ENCODE measurements around the gene PROZ.

Gene PROZ

DNA sequence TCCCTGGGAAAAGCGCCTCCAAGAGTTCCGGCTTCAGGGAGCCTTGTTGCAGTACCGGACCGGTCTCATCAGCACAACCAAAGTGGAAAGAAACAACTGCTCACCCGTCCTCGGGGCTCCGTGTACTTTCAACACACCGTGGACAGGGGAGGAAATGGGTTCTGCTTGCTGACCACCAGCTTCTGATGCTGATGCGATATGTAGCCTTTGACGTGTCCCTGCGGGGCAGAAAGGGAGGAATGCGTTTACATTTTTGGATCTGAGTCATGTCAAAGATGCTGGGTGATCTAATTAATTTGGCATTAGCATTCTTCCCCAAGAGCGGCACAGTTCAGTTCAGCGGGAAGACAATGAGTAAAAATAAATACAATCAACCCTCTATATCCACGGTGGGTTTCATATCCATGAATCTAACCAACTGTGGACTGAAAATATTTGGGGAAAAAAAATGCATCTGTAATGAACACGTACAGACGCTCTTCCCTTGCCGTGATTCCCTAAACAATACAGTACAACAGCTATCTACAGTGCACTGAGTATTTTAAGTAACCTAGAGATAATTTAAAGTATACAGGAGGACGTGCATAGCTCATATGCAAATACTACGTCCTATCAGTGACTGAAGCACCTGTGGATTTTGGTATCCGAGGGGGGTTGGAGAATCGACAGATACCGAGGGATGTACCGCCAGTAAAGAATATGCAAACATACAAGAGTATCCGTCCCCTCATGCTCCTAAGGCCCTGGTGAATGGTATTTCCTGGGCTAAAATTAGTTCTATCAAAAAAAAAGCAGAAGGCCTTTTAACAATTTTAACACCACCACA lies 19.8 kb downstream of the PROZ start:
- DNase-seq (ENCODE audit: low spot score), result no peak

DNA sequence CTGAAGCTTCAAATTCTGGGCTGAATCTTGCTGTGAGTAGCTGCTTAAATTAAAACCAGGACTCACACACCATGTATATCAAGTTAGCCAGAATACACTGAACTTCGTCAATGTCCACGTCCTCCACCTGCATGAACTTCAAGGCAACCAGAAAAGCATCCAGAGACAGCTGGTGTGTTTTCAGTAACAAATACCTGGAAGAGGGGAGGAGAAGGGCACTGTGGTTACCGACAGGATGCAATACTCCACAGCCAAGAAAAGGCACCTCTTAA lies 20.4 kb downstream of the PROZ start:
- DNase-seq (ENCODE audit: low spot score), result no peak

DNA sequence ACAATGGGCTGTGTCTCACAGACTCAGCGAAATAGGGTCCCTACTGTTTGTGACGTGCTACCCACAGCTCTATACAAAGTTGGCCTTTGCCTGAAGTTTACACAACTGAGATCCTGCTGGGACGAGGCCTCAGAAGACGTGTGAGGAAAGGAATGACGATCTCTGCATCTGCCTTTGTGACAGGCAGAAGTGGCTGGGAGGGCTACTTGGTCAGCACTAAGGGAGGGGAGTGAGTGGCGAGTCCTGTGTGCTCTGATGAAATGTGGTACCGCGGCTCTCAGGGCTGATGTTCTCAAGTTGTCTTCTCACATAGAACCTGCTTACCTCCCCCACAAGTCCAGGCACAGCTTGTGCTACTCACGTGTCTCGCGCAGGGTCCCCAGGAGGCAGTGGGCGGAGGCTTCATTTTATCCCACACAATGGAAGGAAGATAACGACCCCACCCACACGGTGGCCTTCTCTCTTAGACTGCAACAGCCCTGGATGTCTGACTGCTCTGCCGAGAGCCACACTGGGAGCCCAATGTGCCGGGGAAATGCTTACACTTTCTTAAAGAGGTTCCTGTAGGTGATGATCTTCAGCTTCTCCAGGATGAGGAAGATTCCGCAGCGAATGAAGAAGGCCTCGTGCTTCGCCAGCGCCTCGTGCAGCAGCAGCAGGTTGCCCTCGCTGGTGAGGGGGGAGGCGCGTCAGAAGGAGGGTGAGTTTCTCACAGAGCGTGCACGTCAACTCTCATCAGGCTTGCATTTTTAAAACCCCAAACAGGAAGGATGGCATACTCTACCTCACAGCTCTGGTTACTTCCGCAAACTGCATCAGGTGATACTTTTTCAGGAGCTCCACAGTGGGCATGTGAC lies 21.2 kb downstream of the PROZ start:
- no peak for DNase-seq (ENCODE audit: low spot score)

DNA sequence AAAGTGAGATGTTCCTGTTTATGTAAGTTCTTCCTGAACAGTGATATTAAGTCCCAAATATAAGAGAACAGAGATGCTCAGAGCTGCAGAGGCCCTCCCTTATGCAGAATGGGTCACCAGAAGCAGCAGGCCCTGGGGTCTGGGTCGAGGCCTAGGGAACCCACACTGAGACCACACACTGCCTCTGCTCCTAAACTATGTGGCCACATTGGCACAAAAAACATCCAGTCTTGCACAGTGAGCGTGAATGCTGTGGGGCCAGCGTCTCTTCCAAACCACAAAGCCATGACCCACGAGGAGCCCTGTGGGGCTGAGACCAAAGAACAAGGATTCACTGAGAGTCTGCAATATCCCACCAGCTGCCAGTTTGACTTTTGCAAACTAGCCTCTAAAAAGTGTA lies 23.6 kb downstream of the PROZ start:
- DNase-seq (ENCODE audit: low spot score), result no peak

DNA sequence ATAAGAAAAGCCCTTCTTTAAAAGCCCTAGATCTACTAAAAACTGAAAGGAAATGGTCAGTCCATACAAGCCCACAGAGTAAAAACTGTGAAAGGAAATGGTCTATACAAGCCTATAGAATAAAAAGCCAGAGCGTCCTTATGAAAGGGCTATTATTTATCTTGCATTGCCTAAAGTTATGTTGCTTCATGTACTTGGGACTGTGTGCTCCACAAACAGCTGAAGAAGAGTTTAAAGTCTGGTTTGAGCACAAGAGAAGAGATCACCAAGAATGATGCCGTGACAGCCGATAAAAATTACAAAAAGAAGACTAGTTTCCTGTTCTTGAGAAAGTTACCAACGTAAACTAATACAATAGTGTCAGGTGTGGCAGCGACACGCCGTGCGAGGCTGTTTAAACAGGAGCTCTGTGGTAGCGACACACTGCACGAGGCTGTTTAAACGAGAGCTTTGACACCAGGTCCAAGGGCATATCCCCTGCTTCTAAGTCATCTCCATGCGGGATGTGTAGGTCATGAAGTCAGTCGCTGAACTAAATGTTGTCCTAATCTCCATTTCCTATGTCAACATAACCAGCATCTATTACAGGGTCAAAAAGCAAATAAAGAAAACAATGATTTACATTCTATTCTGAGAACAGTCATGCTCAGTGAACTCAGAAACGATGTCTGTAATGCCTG lies 25.1 kb downstream of the PROZ start:
- DNase-seq (ENCODE audit: low spot score), result no peak

DNA sequence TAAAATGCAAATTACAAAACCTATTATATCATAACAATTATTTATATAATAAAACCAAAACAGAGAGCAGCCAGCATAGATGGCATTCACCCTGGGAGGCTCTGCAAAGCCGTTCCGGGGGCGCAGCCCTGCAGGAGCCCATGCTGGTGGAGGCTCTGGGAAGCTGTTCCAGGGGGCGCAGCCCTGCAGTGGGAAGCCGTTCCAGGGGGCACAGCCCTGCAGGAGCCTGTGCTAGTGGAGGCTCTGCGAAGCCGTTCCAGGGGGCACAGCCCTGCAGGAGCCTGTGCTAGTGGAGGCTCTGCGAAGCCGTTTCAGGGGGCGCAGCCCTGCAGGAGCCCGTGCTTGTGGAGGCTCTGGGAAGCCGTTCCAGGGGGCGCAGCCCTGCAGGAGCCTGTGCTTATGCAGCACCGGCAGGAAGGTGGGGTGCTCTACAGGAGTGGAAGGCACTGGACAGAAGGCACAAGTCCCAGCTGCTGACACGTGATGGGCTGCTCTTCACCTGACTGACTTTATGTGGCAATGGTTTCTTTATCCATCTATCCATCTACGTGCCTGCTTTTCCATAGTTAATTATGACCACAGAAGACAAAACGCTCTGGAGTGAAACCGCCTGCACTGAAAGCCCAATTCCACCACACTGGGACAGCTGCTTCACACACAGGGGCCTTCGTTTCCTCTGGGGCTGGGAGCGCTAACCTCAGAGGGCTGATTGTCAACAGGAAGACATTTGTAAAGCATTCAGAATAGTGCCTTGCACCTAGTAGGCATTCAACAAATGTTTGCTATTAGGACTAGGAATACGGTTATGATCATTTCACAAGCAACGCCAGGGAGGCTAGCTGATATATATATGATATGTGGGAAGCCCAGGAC lies 26.4 kb downstream of the PROZ start:
- DNase-seq (ENCODE audit: low spot score), result peak; percentile 49

DNA sequence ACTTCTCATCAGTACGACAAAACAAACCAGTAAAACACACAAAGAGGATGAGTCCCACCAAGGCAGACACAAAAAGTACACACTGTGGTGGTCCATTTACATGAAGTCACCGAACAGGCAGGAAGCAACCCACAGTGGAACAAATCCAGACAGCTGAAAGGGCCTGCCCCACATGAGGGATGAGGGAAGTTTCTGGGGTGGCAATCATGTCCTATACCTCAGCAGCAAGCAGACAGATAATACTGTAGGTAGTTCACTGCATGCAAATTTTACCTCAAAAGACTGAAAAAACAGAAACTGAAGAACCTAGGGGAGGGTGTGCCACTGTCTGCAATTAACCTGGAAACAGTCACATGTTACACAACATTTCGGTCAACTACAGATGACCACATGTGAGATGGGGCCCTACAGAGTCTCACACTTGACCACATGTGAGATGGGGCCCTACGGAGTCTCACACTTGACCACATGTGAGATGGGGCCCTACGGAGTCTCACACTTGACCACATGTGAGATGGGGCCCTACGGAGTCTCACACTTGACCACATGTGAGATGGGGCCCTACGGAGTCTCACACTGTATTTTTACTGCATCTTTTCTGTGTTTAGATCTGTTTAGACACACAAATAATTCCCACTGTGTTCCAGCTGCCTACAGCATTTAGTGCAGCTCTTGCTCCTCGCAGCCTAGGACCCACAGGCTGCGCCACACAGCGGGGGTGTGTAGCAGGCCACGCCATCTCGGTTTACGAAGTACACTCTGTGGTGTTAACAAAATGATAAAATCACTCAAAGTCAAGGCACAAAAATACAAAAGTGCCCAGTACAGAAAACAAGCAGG lies 27.8 kb downstream of the PROZ start:
- DNase-seq (ENCODE audit: low spot score), result no peak

DNA sequence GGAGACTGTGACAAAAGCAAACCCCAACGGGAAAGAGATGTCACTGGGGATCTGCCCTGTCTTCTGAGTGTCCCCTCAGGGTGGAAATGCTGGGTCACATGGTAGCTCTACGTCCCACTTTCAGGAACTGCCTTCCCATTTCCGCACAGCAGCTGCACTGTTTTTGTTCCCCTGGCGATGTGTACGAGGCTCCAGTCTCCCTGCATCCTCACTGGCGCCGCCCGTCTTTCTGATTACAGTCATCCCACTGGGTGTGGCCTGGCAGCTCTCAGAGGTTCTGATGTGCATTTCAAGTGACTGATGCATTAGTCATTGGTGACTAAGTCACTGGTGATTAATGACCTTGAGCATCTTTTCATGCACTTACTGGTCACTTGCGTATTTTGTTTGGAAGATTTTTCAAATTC lies 28.8 kb downstream of the PROZ start:
- peak; percentile 33 for DNase-seq (ENCODE audit: low spot score)

DNA sequence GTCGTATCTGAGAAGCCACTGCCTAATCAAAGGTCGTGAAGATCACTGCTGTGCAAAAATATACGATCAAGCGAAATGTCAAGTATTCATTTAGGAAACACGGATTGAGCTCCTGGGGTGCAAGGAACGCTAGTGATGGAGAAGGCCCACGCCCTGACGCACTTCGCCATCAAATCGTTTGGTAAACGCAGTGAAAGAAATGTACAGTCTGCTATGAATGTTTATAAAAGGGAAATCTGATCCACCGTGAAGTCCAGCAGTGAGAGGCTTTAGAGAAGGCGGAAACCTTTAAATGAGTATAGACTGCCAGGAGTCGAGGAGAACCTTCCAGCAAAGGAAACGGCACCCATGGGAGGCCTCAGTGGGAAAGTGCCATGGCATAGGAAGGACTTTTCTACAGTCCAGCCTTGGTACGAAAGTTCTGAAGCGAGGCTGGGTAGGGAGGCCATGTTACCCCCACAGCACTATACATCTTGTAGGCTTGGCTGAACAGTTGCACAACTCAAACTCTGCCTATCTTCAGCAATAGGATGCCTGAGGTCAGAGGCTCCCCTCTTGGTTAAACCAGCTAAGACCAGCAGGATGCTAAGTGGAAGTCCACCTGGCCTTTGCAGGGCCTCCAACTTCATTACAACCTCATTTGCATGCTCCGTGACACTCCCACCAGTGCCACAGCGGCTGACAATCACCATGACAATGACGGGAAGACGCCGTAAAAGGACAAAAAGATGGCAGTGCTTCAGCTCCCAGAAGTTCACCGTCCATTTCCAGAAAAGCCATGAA lies 29.6 kb downstream of the PROZ start:
- DNase-seq (ENCODE audit: low spot score), result no peak

DNA sequence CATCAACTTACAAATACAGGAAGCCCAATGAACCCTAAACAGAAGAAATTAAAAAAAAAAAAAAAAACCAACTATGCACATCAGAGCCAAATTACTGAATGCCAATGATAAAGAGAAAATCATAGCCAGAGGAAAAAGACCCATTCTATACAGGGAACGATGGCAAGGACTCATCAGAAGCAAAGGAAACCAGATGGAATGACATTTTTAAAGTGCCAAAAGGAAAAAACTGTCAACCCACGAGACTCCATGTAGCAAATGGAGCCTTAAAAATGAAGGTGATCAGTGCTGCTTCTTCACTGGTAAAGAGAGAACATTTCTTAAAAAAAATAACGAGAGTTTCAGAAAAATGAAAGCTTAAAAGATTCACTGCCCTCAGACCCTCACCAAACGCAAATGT lies 31.7 kb downstream of the PROZ start:
- no peak for DNase-seq (ENCODE audit: low spot score)

DNA sequence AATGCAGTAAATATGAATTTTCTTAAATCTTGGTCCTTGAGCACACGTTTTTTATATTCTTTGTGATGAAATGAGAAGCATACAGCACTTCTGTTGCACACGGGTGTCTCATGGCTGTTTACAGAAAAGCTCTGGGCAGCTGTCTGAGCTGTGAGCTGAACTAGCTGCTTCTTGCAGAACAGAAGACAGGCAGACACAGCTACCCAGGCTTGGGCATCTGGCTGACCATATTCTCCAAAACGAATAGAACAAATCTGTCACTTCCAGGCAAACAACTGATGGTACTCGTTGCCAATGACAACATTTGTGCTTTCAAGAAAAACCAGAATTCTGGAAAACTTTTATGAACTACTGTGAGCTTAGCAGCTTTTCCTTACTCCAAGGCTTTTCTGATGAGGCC lies 33.8 kb downstream of the PROZ start:
- DNase-seq (ENCODE audit: low spot score), result no peak

DNA sequence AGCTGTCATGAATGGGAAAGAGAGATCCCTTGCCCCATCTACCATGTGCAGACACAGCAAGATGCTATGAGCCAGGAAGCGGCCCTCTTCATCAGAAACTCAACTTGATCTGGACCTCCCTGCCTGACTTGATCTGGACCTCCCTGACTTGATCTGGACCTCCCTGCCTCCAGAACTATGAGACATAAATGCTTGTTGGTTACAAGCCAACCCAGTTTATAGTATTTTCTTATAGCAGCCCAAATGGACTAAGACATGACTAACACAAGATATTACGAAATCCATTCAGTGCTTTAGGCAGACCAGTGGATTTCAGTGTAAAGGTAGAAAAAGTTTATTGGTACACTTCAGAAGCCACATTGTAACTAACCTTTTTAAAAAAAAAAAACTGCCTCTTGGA lies 34.5 kb downstream of the PROZ start:
- DNase-seq (ENCODE audit: low spot score), result no peak

DNA sequence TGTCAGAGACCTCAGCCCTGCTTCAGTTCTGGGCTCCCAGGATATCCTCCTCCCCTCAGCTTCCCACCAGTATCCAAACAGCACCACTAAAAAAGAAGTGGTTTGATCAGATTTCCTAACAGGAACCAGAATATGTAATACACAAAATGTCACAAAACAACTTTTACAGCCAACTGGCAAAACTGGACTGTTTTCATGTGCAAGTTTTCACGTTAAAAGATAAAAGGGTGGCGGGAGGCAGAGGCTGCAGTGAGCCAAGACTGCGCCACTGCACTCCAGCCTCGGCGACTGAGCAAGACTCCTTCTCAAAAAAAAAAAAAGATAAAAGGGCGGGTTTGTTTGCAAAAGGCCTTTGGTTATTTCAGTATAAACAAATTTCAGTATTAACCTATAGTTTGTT lies 36.9 kb downstream of the PROZ start:
- DNase-seq (ENCODE audit: low spot score), result no peak

DNA sequence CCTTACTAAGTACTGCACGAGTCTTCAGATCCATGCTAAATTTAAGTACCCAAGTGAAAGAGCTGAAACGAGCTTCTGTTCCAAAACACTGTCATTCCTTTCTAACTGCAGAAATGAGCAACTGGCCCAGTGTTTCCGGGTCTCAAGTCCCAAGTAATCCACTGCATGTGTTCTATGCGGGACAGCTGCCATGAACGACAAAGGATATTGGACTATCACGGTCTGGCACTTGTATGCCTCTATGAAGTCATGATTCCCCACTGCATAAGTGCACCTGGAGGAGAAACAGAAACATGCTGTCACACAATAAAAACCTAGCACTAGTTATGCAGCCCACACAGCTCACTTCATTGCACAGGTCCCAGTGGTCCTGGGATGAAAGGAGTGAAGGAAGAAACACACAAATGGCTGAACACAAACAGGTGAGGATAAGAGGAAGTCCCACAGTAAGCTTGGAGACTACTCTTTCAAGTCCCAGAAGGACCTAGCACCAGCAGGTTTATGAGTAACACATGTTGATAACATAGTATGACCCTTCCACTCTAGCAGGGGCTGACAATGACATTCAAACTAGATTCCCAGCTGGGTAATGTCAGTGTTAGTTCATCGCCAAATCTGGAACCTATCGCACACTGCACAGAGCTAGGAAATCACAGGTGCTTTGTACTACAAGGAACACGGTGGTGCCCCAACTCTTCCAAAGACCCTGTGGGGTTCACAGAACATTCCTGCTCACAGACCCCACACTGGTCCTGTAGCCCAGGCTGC lies 38.7 kb downstream of the PROZ start:
- DNase-seq (ENCODE audit: low spot score), result no peak

DNA sequence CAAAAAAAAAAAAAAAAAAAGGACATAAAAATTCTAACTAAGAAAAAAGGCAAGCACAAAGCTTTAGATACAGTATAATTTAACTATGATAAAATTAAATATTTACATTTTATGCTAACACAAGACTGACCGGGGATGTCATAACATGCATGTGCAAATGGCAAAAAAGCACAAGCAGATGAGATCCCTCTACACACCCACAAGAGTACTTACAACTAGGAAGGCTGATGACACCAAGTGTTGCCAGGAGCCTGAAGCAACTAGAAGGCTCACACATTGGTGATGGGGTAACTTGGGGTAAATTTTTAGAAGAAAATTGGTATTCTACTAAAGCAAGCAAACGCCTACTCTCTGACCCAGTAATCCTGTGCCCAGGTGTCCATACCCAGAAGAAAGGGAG lies 43.4 kb downstream of the PROZ start:
- DNase-seq (ENCODE audit: low spot score), result no peak

DNA sequence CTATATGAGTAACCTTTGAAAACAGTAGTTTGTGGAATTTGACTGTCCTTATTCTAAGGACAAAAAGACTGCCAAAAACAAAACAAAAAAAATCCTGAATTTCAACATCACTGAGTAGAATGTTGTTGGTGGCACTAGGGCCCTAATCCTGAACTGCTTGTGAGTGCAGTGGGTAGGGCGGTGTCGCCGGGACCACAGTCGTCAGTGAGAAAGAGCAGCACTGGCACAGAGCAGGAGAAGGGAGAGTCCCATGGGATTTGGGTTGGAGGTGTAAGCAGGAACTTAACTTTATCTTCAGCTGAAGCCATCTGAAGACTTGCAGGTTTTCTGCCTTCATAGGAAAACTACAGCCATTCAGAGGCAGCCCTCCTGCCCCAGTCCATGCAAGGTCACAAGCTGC lies 44.5 kb downstream of the PROZ start:
- DNase-seq (ENCODE audit: low spot score), result no peak

DNA sequence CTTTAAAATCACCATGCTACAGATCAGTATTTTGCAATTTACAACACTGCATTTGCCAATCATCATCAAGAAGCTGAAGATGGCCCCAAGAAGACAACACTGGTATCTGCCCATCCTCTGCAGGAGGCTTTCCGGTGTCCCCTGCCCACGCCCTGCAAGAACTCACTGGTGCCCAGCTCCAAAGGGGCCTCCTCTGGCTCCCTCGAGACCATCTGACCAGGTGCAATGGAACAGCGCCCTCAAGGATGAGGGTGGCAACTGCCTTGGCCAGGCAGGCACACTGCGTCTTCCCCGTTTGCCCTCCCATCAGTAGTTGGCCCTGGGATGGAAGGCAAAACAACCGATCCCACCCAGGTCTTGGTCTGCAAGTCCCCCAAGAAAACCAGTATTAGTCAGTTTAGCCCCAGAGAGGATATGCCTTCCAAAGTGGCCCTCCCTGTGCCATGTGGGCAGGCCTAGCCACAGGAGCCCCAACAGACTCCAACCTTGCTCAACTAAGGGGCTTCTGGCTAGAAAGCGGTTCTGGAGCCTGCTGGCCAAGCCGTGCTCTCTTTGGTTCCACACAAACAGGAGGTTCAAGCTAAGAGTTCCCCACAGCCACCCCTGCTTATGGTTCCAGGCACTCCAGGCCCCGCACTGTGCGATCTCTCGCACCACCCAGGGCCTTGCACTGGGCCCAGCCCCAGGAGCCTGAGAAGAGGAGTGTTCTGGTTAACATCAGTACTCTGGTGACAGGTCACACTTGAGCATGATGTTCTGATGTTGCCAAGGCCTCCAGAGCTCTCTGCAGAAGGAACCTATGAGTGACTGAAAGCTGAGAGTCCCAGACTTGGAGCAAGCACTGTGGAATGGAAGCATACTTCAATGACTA lies 45.3 kb downstream of the PROZ start:
- DNase-seq (ENCODE audit: low spot score), result no peak

DNA sequence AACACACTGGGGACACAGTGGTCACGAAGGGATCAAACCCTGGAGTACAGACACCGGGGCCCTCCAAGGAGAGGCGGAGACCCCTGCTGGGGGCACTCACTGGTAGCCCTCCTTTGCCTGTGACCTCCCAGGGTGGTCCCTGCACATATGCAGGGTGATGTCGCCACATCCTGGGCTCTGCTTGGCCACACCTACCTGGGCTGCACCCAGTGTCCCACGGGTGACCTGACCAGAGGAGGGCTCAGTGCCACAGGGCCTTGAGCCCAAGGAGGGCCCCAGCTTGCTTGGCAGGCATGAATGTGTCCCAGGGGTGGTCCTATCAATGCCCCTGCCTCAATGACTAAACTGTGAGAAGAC lies 45.9 kb downstream of the PROZ start:
- no peak for DNase-seq (ENCODE audit: low spot score)

Measured in CD4-positive, alpha-beta T cell treated with Interleukin-6 at 100 ng/mL for 8 hours (primary cell).